Rectal smooth muscle tissue (tissue), 1 donor: Measurements from ENCODE around the gene HDGFL2.
"Not testable (repeated sequence)": the region's sequence is repeated elsewhere in the genome, so short reads cannot be mapped to it uniquely, and the experiment has no call there.

Source experiments
- H3K27ac ChIP-seq: one replicate; pipeline ENCODE4 v1.7.0; 2013; ENCODE audit warnings: low read depth, low read length, inconsistent platforms
- H3K27me3 ChIP-seq: one replicate; pipeline ENCODE4 v1.7.0; 2013; ENCODE audit warnings: low read length; ENCODE audit not compliant: control insufficient read depth, insufficient read depth
- H3K36me3 ChIP-seq: one replicate; pipeline ENCODE4 v1.7.0; 2013; ENCODE audit warnings: low read length; ENCODE audit not compliant: control insufficient read depth, insufficient read depth
- H3K4me1 ChIP-seq: one replicate; pipeline ENCODE4 v1.7.0; 2013; ENCODE audit warnings: low read length; ENCODE audit not compliant: control insufficient read depth, insufficient read depth
- H3K4me3 ChIP-seq: one replicate; pipeline ENCODE4 v1.7.0; 2013; ENCODE audit warnings: low read length
- H3K9ac ChIP-seq: one replicate; pipeline ENCODE4 v1.7.0; 2013; ENCODE audit warnings: low read length

The HDGFL2 gene

GRCh38 chr19:4519172-4519496, 47.0 kb downstream of the HDGFL2 start:
- H3K4me1 ChIP-seq: peaks cover 17% of the 10 kb centered on the region
- H3K4me3 ChIP-seq: peak overlapping the region; percentile 58
- H3K9ac ChIP-seq: peak overlapping the region; percentile 36
- peak overlapping the region; percentile 99 for H3K27ac ChIP-seq
- H3K27me3 ChIP-seq: no peaks in the 10 kb centered on the region
- H3K36me3 ChIP-seq: no peaks in the 10 kb centered on the region

DNA sequence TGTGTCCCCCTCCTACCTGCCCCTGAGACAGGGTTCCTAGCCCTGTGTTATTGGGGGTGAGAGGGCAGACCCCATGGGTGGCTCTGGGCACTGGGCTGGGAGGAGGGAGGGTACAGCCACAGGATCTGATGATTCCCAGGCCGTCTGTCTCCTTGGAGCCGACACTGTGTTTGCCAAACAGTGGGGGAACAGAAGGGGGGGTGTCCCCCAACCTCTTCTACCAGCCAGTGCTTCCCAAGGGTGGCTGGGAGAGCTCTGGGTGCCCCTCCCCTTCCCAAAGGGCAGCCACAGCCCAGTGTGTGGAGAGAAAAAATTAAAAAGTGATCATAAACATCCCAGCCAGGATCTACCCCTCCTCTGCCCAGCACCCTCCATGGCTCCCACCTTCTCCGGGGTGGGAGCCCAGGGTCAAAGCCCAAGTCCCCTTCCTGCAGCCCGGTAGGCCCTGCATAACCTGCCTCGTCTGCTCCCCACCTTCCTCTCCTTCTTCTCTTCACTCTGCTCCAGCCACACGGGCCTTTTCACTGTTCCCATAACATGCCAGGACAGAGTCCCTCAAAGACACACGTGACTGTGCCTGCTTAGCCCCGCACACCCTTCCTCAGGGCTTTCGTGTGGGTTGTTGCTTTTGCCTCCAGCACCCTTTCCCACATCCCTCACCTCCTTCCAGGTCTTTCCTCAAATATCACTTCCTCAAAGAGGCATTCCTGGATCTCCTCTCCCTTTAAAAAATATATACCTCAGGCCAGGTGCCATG, 47.6 kb downstream of the HDGFL2 start:
- Histone ChIP-seq H3K36me3 (no peaks in the 10 kb centered on the region), H3K27ac (peak overlapping the region; percentile 99), H3K27me3 (no peaks in the 10 kb centered on the region), H3K4me1 (peaks cover 17% of the 10 kb centered on the region), H3K4me3 (no peak overlapping the region), H3K9ac (no peak overlapping the region)

DNA sequence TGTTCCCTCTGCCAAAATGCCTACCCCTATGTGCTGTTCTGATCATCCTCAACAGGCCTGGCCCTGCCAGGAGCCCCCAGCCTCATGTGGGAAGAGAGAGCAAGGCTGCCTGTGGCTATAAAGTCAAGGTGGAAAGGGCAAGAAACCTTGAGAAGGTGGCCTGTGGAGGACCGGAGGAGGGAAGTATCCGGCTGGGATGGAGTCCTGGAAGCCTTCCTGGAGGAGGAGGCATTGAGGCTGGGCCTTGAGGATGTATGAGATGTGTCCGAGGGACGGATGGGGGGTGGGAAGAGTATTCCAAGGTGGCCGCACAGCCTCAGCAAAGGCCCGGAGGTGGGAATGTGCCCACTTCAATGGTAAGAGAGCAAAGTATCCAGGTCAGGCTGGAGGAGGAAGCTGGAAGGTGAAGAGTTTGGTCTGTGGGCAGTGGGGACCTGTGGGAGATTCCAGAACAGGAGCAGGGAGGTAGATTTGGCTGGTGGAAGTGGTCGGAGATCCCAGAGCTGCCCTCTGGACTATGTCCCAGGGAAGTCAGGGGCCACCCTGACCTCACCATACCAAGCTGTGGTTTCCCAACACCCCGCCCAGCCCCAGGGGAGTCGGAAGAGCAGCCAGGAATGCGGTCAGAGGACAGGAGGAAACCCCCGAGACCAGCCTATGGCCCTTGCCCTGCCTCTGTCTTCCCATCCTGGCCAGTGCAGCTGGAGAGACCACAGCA, 49.2 kb downstream of the HDGFL2 start:
- H3K36me3 ChIP-seq: no peaks in the 10 kb centered on the region
- no peak overlapping the region for H3K9ac ChIP-seq
- no peaks in the 10 kb centered on the region for H3K27me3 ChIP-seq
- H3K4me1 ChIP-seq: peaks cover 17% of the 10 kb centered on the region
- H3K4me3 ChIP-seq: no peak overlapping the region
- peak overlapping the region; percentile 17 for H3K27ac ChIP-seq

GRCh38 chr19:4521888-4522242, 49.8 kb downstream of the HDGFL2 start:
- no peaks in the 10 kb centered on the region for H3K36me3 ChIP-seq
- H3K9ac ChIP-seq: no peak overlapping the region
- H3K27ac ChIP-seq: no peak overlapping the region
- H3K4me3 ChIP-seq: no peak overlapping the region
- H3K4me1 ChIP-seq: peaks cover 14% of the 10 kb centered on the region
- H3K27me3 ChIP-seq: no peaks in the 10 kb centered on the region

GRCh38 chr19:4522291-4523002, 50.4 kb downstream of the HDGFL2 start:
- Histone ChIP-seq H3K36me3 (no peaks in the 10 kb centered on the region), H3K9ac (no peak overlapping the region), H3K27ac (no peak overlapping the region), H3K27me3 (no peaks in the 10 kb centered on the region), H3K4me1 (peaks cover 14% of the 10 kb centered on the region), H3K4me3 (no peak overlapping the region)

DNA sequence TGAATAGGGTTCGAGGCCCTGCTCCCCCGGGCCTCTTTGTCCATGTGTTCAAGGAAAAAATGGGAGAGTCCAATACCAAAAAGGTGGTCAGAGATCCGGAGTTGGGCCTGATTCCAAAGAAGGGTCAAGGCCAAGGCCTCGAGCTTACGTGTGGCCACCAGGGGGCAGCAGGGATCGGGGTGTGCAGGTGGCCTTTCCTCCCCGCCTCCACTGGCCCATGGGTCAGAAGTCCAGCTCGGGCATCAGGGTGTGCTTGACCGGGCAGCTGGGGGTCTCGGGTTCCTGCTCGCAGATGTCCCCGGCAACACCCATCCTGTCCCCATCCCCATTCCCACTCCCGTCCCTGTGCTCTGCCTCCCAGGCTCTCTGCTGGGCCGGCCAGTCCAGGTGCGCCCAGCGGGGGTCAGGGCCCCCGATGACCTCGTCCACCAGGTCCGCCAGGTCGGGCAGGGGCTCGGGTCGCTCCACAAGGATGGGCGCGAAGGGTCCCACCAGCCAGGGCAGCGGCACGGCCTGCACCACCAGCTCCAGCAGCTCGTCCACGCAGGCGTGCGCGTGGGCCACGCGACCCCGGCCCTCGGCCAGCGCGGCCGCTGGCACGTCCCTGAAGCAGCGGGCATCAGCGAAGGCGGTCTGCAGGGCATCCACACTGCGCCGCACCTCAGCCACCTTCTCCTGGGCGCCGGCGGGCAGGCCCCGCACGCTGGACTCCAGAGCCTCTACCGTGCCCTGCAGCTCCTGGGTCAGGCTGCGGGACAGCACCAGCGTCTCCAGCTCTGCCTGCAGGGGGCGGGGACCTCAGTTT, 51.4 kb downstream of the HDGFL2 start:
- peaks cover 14% of the 10 kb centered on the region for H3K4me1 ChIP-seq
- H3K36me3 ChIP-seq: no peaks in the 10 kb centered on the region
- no peaks in the 10 kb centered on the region for H3K27me3 ChIP-seq
- H3K9ac ChIP-seq: no peak overlapping the region
- no peak overlapping the region for H3K4me3 ChIP-seq
- H3K27ac ChIP-seq: no peak overlapping the region

DNA sequence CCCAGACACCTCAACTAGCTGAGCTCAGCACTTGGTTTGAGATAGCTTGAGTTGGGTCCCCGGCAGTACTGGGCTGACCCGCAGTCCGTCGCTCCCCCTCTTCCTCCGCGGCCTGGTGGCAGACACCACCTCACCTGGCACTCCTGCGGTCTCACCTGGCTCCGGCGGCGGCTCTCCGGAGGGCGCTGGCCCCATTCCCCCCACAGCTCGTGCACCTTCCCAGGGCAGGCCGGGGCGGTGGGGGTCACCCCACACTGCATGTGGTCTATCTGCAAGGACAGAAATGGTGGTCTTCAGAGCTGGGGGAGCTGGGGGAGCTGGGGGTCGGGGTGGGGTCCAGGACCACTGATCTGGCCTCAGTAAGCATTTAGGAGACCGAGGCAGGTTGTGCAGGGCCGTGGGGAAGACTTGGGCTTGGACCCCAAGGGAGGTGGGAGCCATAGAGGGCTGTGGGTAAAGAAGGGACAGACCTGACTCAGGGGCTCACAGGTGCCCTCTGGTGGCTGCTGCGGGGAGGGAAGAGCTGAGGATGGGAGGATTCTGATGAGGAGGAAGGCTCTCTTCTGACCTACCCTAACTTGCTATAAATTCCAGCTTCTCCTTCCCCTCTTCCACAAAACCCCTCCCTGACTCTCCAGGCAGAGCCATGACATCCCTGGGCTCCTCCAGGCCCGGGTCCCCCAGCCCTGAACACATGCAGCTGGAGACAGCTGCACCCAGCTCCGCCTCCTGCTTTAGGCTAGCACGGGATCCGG, 52.9 kb downstream of the HDGFL2 start:
- no peaks in the 10 kb centered on the region for H3K36me3 ChIP-seq
- no peak overlapping the region for H3K4me3 ChIP-seq

GRCh38 chr19:4525563-4526002, 53.5 kb downstream of the HDGFL2 start:
- no peak overlapping the region for H3K4me3 ChIP-seq
- H3K27me3 ChIP-seq: no peaks in the 10 kb centered on the region
- H3K4me1 ChIP-seq: no peaks in the 10 kb centered on the region
- no peak overlapping the region for H3K9ac ChIP-seq
- H3K36me3 ChIP-seq: no peaks in the 10 kb centered on the region
- no peak overlapping the region for H3K27ac ChIP-seq

More for the DNA sequence above, 52.9 kb downstream of the HDGFL2 start:
- Histone ChIP-seq H3K4me1 (peaks cover 2% of the 10 kb centered on the region), H3K27me3 (no peaks in the 10 kb centered on the region), H3K9ac (no peak overlapping the region), H3K27ac (no peak overlapping the region)

DNA sequence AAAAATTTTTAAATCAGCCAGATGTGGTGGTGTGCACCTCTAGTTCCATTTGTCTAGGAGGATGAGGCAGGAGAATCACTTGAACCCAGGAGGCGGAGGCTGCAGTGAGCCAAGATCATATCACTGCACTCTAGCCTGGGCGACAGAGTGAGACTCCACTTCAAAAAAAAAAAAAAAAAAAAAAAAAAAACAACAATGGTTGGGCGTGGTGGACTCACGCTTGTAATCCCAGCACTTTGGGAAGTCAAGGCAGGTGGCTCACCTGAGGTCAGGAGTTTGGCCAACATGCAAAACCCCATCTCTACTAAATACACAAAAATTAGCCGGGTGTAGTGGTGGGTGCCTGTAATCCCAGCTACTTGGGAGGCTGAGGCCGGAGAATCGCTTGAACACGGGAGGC, 55.3 kb downstream of the HDGFL2 start:
- not testable (repeated sequence) for H3K27me3 ChIP-seq, H3K9ac ChIP-seq, H3K36me3 ChIP-seq, H3K4me3 ChIP-seq, H3K4me1 ChIP-seq, H3K27ac ChIP-seq

DNA sequence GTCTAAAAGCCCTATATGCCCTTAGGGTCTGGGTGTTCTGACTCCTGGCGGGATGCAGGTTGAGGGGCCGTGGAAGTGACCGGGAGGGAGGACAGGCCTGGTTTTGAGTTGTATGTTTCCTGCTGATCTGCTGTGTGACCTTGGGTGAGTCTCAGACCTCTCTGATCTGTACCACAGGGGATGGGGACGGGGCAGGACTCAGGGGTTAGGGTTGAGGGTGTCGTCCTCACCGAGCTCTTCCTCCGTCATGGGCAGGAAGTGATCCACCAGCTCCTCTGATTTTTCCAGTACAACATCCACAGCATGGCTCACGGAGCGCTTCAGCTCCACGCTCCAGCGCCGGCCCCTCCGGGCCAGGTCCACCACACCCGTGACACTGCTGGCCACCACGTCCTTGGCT, 56.7 kb downstream of the HDGFL2 start:
- Histone ChIP-seq H3K27ac (no peak overlapping the region), H3K27me3 (no peaks in the 10 kb centered on the region), H3K36me3 (no peaks in the 10 kb centered on the region), H3K4me1 (no peaks in the 10 kb centered on the region), H3K4me3 (no peak overlapping the region), H3K9ac (no peak overlapping the region)

- peaks cover 4% of the 10 kb centered on the region for H3K27me3 ChIP-seq
- no peak overlapping the region for H3K4me3 ChIP-seq
- no peak overlapping the region for H3K9ac ChIP-seq
- no peaks in the 10 kb centered on the region for H3K4me1 ChIP-seq
- no peak overlapping the region for H3K27ac ChIP-seq
- no peaks in the 10 kb centered on the region for H3K36me3 ChIP-seq
These were observed 57.9 kb downstream of the HDGFL2 start for GRCh38 chr19:4529924-4530522.
